Measurements from ENCODE around the gene DYSF. TPM values are rescaled to one million over a fixed set of nuclear protein-coding genes. Genes with fewer than 3 reads are reported as not detected.

Gene DYSF
- total RNA-seq, 1 donor from 2014 or later = not detected

DNA sequence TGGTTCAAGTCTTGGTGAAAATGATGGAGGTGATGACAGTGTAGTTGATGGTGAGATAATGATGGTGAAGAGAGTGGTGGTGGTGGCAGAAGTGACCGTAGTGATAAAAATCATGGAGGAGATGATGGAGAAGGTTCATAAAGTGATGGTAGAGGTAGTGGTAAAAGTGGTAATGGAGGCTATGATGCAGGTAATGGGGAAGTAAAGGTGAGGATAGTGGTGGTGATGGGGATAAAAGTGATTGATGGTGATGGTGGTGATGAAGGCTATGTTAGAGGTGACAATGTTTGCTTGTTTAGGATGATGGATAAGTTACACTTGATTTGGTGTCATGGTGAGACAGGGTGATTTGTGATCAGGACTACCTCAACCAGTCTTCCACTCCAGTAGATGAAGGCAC lies 268.9 kb downstream of the DYSF start:
- intact Hi-C loops (cut with micrococcal nuclease) = no loop called here
- no peaks in the 10 kb centered on the region for H3K9me3 Mint-ChIP-seq
- H3K36me3 Mint-ChIP-seq (ENCODE audit: low read depth) = no peaks in the 10 kb centered on the region
- no peak for DNase-seq (ENCODE audit: low spot score)
- H3K27me3 Mint-ChIP-seq (ENCODE audit: low read depth) = no peaks in the 10 kb centered on the region
- no peak overlapping the region for H3K27ac Mint-ChIP-seq
- no peaks in the 10 kb centered on the region for H3K4me1 Mint-ChIP-seq (ENCODE audit: low read depth)
- H3K4me3 Mint-ChIP-seq (ENCODE audit: low read depth) = no peak overlapping the region

DNA sequence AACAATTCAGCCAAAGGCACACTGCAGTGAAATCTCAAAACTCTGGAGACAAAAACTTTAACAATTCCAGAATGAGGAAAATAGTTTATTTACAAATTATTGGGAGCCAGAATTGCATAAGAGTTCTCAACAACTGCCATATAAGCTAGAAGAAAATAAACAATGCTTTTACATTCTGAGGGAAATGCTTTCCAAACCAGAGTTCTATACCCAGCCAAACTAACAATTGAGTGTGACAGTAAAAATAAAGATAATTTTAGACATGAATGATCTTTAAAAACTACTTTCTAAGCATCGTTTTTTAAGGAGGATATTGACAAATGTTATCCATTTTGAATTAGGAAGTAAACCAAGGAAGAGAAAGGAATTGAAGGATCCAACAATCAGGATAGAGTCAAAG lies 271.4 kb downstream of the DYSF start:
- no peaks in the 10 kb centered on the region for H3K27me3 Mint-ChIP-seq (ENCODE audit: low read depth)
- H3K27ac Mint-ChIP-seq = no peak overlapping the region
- intact Hi-C loops (cut with micrococcal nuclease) = no loop called here
- H3K4me3 Mint-ChIP-seq (ENCODE audit: low read depth) = no peak overlapping the region
- H3K9me3 Mint-ChIP-seq = no peaks in the 10 kb centered on the region
- no peak for DNase-seq (ENCODE audit: low spot score)
- no peaks in the 10 kb centered on the region for H3K36me3 Mint-ChIP-seq (ENCODE audit: low read depth)
- no peaks in the 10 kb centered on the region for H3K4me1 Mint-ChIP-seq (ENCODE audit: low read depth)

DNA sequence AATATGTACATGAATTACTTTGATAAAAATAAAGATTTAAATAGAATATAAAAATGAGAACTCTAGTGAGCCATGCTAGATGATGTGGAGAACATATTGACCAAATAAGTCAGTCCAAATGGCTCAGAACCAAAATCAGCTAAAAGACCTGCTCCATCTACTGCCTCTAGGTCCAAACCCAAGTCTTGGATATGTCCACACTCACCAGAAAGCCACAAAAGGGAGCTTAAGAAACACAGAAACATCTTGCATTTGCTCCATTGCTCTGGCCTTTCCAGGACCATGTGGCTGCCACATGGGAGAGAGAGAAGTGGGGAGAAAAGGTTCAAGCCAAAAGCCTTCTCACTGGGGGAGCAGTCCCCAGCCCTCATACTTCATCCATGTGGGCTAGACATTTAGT lies 272.5 kb downstream of the DYSF start:
- H3K27ac Mint-ChIP-seq = no peak overlapping the region
- no peaks in the 10 kb centered on the region for H3K27me3 Mint-ChIP-seq (ENCODE audit: low read depth)
- DNase-seq (ENCODE audit: low spot score) = no peak
- no peaks in the 10 kb centered on the region for H3K4me1 Mint-ChIP-seq (ENCODE audit: low read depth)
- no peak overlapping the region for H3K4me3 Mint-ChIP-seq (ENCODE audit: low read depth)
- no peaks in the 10 kb centered on the region for H3K36me3 Mint-ChIP-seq (ENCODE audit: low read depth)
- intact Hi-C loops (cut with micrococcal nuclease) = no loop called here
- H3K9me3 Mint-ChIP-seq = no peaks in the 10 kb centered on the region

DNA sequence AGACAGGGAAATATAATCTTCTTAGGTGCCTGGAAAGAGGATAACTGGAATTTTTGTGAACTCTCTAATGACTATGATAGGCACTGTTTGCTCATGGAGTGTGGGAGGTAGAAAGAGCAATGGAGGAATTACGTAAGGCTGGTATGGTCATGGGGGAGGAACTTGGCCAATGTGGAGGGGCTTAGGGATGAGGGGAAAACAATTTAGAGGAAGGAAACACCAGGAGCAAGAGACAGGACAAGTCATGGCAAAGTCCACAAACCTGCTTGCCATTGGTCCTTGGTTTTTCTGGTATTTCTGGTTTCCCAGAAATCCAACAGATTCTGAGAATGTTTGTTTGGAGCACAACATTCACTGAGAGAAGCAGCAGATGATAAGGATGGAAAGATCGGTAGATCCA lies 274.2 kb downstream of the DYSF start:
- no peaks in the 10 kb centered on the region for H3K9me3 Mint-ChIP-seq
- no peak overlapping the region for H3K4me3 Mint-ChIP-seq (ENCODE audit: low read depth)
- H3K36me3 Mint-ChIP-seq (ENCODE audit: low read depth) = no peaks in the 10 kb centered on the region
- intact Hi-C loops (cut with micrococcal nuclease) = no loop called here
- no peaks in the 10 kb centered on the region for H3K27me3 Mint-ChIP-seq (ENCODE audit: low read depth)
- no peak for DNase-seq (ENCODE audit: low spot score)
- no peak overlapping the region for H3K27ac Mint-ChIP-seq
- no peaks in the 10 kb centered on the region for H3K4me1 Mint-ChIP-seq (ENCODE audit: low read depth)

DNA sequence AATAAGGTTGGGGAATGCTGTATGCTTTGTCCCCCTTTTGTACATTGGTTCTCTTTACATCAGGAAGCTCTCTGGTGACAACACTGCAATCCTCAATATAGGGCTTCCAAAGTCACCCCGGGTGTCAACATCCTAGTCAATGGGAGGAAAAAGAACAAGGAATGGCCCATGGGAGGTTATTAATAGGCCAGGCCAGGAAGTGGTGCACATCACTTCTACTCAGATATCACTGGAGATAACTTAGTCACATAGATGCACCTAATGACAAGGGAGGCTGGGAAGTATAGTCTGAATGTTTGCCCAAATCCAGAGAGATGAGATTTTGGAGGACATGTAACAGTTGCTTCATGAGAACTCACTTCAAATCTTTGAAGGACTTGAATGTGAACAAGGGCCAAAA lies 274.7 kb downstream of the DYSF start:
- H3K27me3 Mint-ChIP-seq (ENCODE audit: low read depth) = no peaks in the 10 kb centered on the region
- intact Hi-C loops (cut with micrococcal nuclease) = no loop called here
- no peaks in the 10 kb centered on the region for H3K4me1 Mint-ChIP-seq (ENCODE audit: low read depth)
- H3K4me3 Mint-ChIP-seq (ENCODE audit: low read depth) = no peak overlapping the region
- no peaks in the 10 kb centered on the region for H3K36me3 Mint-ChIP-seq (ENCODE audit: low read depth)
- no peak overlapping the region for H3K27ac Mint-ChIP-seq
- no peaks in the 10 kb centered on the region for H3K9me3 Mint-ChIP-seq
- DNase-seq (ENCODE audit: low spot score) = no peak

DNA sequence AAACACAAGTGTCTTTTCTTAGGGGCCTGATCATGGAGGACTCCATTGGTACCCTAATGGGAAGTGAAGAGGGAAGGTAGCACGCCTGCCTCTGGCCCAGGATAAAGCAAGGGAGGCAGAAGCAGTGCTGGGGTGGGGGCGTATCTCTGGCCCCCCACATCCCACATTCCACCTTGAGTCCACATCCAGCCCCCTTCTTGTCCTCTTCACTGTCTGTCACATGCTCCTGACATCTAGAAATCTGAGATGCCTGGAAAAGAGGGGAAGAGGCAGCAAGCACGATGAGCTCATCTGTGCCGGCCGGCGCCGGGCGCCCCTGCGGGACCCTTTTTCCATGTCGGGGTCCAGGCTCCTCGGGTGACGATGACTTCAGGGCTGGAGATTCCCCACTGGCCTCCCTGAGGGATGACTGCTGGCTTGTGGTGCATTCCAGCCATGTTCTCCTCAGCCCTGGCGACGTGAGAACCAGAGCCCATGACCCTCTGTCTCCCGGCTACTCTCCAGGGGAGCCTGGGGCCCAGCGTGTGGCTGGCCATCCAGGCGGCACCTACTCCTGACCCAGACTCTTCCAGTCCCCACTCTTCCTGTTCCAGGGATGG lies 277.5 kb downstream of the DYSF start:
- Mint-ChIP-seq H3K4me1 (ENCODE audit: low read depth) (no peaks in the 10 kb centered on the region), H3K4me3 (ENCODE audit: low read depth) (no peak overlapping the region), H3K36me3 (ENCODE audit: low read depth) (no peaks in the 10 kb centered on the region), H3K27ac (no peak overlapping the region), H3K9me3 (no peaks in the 10 kb centered on the region), H3K27me3 (ENCODE audit: low read depth) (no peaks in the 10 kb centered on the region)
- intact Hi-C loops (cut with micrococcal nuclease) = no loop called here
- DNase-seq (ENCODE audit: low spot score) = no peak

DNA sequence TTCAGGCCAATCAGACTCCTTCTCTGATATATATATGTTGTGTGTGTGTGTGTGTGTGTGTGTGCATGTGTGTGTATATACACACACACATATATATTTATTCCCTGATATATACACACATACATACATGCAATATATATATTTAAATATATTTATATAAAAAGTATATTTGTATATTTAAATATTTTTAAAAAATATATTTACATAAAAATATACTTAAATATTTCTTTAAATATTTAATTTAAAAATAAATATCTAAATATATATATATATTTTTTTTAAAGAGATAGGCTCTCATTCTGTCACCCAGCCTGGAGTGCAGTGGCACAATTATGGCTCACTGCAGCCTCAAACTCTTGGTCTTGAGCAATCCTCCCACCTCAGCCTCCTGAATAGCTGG lies 281.3 kb downstream of the DYSF start:
- H3K4me1 Mint-ChIP-seq (ENCODE audit: low read depth) = no peaks in the 10 kb centered on the region
- no peak for DNase-seq (ENCODE audit: low spot score)
- no peak overlapping the region for H3K27ac Mint-ChIP-seq
- intact Hi-C loops (cut with micrococcal nuclease) = no loop called here
- no peaks in the 10 kb centered on the region for H3K27me3 Mint-ChIP-seq (ENCODE audit: low read depth)
- no peaks in the 10 kb centered on the region for H3K36me3 Mint-ChIP-seq (ENCODE audit: low read depth)
- no peaks in the 10 kb centered on the region for H3K9me3 Mint-ChIP-seq
- H3K4me3 Mint-ChIP-seq (ENCODE audit: low read depth) = no peak overlapping the region

DNA sequence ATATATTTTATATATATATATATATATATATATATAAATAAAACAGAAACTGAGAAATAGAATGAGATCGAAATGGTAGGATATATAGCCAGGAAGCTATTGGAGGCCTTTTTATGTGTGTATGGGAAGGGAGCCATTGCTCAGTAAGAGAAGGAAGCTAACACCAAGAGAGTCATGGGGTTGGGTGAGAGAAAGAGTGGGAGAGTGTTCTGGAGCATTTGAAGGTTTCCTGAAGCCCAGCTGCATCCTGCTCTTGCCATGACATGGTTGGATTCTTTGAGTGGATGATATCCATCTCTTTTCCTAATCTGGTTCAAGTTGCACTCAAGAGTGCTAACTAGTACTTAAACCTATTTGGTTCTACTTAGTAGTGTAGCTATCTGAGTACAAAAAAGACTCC lies 282.3 kb downstream of the DYSF start:
- Mint-ChIP-seq H3K9me3 (no peaks in the 10 kb centered on the region), H3K27me3 (ENCODE audit: low read depth) (no peaks in the 10 kb centered on the region), H3K36me3 (ENCODE audit: low read depth) (no peaks in the 10 kb centered on the region), H3K4me1 (ENCODE audit: low read depth) (no peaks in the 10 kb centered on the region), H3K4me3 (ENCODE audit: low read depth) (no peak overlapping the region), H3K27ac (no peak overlapping the region)
- no peak for DNase-seq (ENCODE audit: low spot score)
- intact Hi-C loops (cut with micrococcal nuclease) = no loop called here

Other genes with a start within 250 kb of the DYSF start
- 0.84 and 0.94 TPM in 2 replicates for gene PAIP2B, start 226.5 kb upstream of the DYSF start, total RNA-seq
- 96.5 and 97.6 TPM in 2 replicates for gene ZNF638, start 121.8 kb upstream of the DYSF start, total RNA-seq